GM19351 (cell line): ENCODE results near the gene PDE6B.

ENCODE experiments used
- ATAC-seq: cut with Tn5 transposase; IDR thresholded peaks from one replicate; pipeline ENCODE4 v1.9.1; 2021; ENCODE audit warnings: mild to moderate bottlenecking, moderate library complexity; ENCODE audit not compliant: unreplicated experiment

PDE6B gene

GRCh38 chr4:622071-622995, 3.0 kb upstream of the PDE6B start:
- ATAC-seq = no peak

DNA sequence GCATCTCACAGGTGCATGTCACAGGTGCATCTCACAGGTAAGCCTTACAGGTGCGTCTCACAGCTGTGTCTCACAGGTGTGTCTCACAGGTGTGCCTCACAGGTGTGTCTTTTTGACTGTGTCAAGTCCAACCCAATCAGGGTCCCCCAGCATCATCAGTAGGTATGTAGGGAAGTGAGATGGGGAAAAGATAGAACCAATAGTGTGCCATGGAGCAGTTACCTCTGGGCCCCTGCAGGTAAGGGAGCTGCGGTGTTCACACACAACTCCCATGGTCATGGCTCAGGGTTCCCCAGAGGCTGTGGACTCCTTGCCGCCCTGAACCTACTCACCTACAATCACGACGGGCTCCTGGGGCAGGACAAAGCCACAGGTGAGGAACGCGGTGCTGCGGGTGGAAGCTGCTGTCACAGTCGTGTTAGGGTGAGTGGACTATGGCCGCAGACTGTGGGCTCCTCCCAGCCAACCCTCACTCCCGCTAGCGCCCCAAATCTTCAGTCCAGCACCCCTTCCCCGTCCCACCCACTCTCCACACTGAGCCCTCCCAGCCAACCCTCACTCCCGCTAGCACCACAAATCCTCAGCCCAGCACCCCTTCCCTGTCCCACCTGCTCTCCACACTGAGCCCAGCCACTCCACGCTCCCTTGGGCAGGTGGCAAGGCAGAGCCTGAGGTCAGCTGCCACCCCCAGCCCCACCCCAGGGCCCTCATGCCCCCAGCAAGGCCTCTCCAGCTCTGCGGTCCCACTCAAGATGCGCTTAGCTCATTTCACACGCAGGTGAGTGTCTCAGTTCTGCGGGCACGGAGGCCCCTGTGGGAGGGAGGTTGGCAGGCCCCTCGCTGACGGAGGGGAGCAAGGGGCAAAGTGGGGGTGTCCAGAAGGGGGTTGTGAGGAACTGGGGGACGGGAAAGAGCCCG, 2.1 kb upstream of the PDE6B start:
- ATAC-seq = no peak

- no peak for ATAC-seq
These were observed 1.3 kb upstream of the PDE6B start for GRCh38 chr4:623914-624566.

GRCh38 chr4:625631-626161, 323 bp downstream of the PDE6B start:
- no peak for ATAC-seq

- no peak for ATAC-seq
These were observed 1.1 kb downstream of the PDE6B start for GRCh38 chr4:626201-627091.

GRCh38 chr4:627347-628125, 2.2 kb downstream of the PDE6B start:
- ATAC-seq = no peak

DNA sequence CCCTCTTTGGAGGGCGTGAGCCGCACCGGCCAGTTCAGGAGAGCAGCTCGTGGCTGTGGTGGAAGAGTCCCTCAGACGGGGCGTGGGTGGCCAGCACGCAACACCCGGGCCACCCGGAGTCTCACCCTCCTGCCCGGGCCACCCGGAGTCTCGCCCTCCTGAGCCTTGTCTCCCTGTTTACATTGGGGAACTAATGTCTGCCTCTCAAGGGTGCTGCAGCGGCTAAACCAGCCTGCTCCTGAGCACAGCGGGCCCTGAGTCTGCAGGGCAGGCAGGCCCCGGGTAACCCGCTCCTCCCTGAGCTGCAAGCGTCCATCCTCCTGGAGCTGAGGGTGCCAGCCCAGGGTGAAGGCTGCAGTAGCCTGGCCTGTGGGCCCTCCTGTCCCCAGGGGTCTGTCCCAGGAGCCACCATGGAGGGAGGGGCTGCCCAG, 3.0 kb downstream of the PDE6B start:
- no peak for ATAC-seq

GRCh38 chr4:628821-629635, 3.7 kb downstream of the PDE6B start:
- no peak for ATAC-seq

GRCh38 chr4:629636-629914, 4.2 kb downstream of the PDE6B start:
- ATAC-seq = no peak

DNA sequence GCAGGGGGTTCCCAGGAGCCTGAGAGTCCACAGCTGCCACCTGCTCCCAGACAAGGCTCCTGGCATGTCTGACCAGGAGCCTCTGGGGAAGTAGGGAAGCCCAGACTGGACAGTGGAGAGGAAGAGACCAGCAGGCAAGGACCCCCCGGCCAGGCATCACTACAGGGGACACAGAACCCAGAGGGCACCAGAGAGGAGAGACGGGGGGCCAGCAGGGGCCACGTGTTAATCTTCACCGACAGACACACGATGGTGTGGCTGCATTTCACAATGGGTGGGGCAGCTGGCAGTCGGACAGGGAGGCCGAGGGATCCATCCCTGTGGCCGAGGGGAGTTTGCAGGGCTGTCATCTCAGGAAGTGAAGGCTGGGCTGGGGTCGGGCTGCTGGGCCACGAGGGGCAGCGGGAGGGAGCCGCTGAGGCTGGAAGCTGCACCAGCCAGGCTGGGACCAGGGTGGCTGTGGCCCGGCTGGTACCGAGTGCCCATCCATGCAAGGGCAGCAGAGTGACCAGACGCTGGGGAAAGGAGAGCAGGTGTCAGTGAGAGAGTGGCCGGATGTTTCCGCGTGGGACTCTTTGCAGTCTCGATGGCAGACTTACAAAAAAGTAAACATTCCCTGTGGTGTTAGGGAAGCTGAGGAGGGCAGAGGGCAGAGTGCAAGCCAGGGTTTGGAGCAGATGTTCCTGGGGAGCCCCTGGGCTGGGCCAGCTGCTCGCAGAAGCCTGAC, 4.7 kb downstream of the PDE6B start:
- ATAC-seq = no peak

DNA sequence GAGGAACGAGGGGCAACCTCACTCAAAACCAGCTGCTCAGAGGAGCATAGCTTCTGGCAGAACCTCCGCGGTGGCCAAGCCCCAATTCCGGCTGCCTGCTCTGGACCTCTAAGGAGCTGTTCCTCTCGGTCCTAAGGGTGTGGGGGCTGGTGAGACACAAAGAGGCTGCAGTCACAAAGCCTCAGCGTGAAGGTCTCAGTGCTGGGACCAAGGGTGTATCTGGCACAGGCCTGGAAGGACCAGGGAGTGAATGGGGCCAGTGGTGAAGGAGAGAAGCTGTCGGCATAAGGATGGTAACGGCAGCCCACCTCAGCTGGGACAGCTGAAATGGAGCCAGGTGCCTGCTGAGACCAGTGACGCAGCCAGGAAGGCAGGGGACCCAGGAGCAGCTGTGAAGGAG, 5.3 kb downstream of the PDE6B start:
- ATAC-seq = no peak

GRCh38 chr4:632196-632790, 6.9 kb downstream of the PDE6B start:
- ATAC-seq = no peak

- ATAC-seq = no peak
These were observed 7.6 kb downstream of the PDE6B start for GRCh38 chr4:632926-633325.

DNA sequence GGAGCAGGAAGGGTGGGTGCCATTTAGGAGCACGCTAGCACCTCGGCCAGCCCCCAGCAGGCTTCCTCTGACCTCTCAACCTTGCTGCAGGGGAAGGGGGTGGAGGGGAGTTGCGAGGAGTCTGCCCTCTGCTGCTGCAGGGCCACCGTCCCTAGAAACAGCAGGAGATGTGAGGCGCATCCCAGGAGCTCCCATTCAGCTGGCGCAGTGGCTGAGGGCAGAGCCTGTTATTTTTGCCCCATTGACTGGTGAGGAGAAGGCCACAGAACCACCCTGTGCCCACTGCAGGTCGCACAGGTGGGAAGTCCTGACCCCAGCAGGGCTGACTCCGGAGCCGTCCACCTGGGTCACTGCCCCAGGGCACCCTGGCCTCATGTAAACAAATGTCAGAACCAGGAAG, 8.0 kb downstream of the PDE6B start:
- no peak for ATAC-seq

DNA sequence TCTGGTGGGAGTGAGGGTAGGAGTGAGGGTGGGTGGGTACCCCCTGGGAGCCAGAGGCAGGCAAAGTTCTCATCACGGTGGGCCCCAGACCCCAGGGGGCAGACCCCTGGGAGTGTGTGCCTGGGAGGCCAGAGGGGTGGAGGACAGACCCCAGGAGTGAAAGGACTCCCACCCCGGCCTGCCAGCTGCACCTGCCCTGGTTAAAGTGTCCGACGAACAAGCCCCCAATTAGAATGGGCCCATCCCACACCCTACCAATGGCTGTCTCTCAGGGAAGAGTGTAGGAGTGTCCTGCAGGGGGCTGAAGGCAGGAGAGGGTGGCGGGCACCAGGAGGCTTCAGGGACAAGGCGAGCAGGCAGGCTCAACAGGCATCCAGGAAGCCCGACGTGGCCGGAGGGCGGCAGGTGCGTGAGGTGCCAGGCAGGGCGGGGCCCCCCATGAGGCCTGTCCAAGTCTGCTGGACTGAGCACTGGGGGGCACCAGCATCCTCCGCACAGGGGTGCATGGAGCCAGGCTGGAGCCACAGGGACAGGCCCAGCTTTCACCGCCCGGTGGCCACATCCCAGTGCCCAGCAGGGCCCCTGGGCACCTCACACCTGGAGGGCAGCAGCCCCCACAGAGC, 8.7 kb downstream of the PDE6B start:
- ATAC-seq = no peak

GRCh38 chr4:634599-634985, 9.2 kb downstream of the PDE6B start:
- no peak for ATAC-seq
